ENCODE measurements around the gene SRGAP1. TPM values are rescaled to one million over a fixed set of nuclear protein-coding genes. Genes with fewer than 3 reads are reported as not detected.

The SRGAP1 gene
- total and polyA plus RNA-seq, 4 donors = 1.8 to 12.4 (median 6.2) TPM

DNA sequence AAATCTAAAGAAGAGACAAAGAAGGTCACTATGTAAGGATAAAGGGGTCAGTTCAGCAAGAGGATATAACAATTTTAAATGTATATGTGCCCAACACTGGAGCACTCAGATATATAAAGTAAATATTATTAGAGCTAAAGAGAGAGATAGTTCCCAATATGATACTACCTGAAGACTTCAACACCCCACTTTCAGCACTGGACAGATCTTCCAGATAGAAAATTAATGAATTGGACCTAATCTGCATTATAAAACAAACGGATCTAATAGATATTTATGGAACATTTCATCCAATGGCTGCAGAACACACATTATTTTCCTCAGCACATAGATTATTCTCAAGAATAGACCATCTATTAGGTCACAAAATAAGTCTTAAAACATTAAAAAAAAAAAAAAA lies 24.1 kb upstream of the SRGAP1 start:
- H3K27me3 ChIP-seq (ENCODE audit: control insufficient read depth in 3 of 3, insufficient read depth in 3 of 3, low read length in 2 of 3) = peaks cover 0 to 2% (median 0%) of the 10 kb centered on the region in 3 donors
- ATAC-seq (ENCODE audit: insufficient read depth, low FRiP score) = no peak
- 84 to 94% methylated on average over 1 of the region's 1 CpG for WGBS, 2 donors

GRCh38 chr12:63821781-63822251 lies 22.7 kb upstream of the SRGAP1 start:
- H3K9ac ChIP-seq (ENCODE audit: insufficient read depth in 1 of 2, low read length in 2 of 2) = peak overlapping the region in 1 of 2 donors; percentile 49
- H3K27ac ChIP-seq (ENCODE audit: low read depth in 1 of 2, low read length in 1 of 2) = no peak overlapping the region
- peak overlapping the region; percentile 6 for H3K4me3 ChIP-seq
- peaks cover 0 to 2% (median 0%) of the 10 kb centered on the region in 3 donors for H3K27me3 ChIP-seq (ENCODE audit: control insufficient read depth in 3 of 3, insufficient read depth in 3 of 3, low read length in 2 of 3)
- H3K36me3 ChIP-seq (ENCODE audit: control insufficient read depth in 4 of 4, insufficient read depth in 4 of 4, low read length in 4 of 4) = no peaks in the 10 kb centered on the region
- ATAC-seq (ENCODE audit: insufficient read depth, low FRiP score) (peak; percentile 23), DNase-seq (peak; percentile 28 to 46 (median 31))
- 27 to 36% methylated on average over 38 of the region's 38 CpGs for WGBS, 2 donors
- peaks cover 0 to 6% (median 0%) of the 10 kb centered on the region in 5 donors for H3K4me1 ChIP-seq (ENCODE audit: control insufficient read depth in 5 of 5, insufficient read depth in 5 of 5, low read length in 5 of 5)
- peaks cover 0 to 9% (median 2%) of the 10 kb centered on the region in 4 donors for H3K9me3 ChIP-seq (ENCODE audit: control insufficient read depth in 4 of 4, insufficient read depth in 3 of 4, low read length in 3 of 4)
- TF ChIP-seq CTCF (IDR thresholded peaks at IDR 0.05; ENCODE audit: control extremely low read depth, extremely low read depth) = no peak

More for the DNA sequence above, 24.1 kb upstream of the SRGAP1 start:
- H3K9me3 ChIP-seq (ENCODE audit: control insufficient read depth in 4 of 4, insufficient read depth in 3 of 4, low read length in 3 of 4) = peaks cover 0 to 9% (median 2%) of the 10 kb centered on the region in 4 donors
- H3K4me1 ChIP-seq (ENCODE audit: control insufficient read depth in 5 of 5, insufficient read depth in 5 of 5, low read length in 5 of 5) = peaks cover 0 to 1% (median 0%) of the 10 kb centered on the region in 5 donors
- DNase-seq = no peak
- H3K36me3 ChIP-seq (ENCODE audit: control insufficient read depth in 4 of 4, insufficient read depth in 4 of 4, low read length in 4 of 4) = no peaks in the 10 kb centered on the region
- no peak overlapping the region for H3K9ac ChIP-seq (ENCODE audit: insufficient read depth in 1 of 2, low read length in 2 of 2)
- no peak overlapping the region for H3K4me3 ChIP-seq
- no peak for TF ChIP-seq CTCF (IDR thresholded peaks at IDR 0.05; ENCODE audit: control extremely low read depth, extremely low read depth)
- no peak overlapping the region for H3K27ac ChIP-seq (ENCODE audit: low read depth in 1 of 2, low read length in 1 of 2)

DNA sequence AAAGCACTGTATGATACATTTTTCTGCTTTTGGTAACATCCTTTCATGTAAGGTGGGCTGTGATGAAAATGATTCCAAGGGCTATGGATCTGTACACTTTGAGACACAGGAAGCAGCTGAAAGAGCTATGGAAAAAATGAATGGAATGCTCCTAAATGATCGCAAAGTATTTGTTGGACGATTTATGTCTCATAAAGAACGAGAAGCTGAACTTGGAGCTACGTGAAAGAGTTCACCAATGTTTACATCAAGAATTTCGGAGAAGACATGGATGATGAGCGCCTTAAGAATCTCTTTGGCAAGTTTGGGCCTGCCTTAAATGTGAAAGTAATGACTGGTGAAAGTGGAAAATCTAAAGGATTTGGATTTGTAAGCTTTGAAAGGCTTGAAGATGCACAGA lies 22.1 kb upstream of the SRGAP1 start:
- no peak for TF ChIP-seq CTCF (IDR thresholded peaks at IDR 0.05; ENCODE audit: control extremely low read depth, extremely low read depth)
- Histone ChIP-seq H3K27ac (ENCODE audit: low read depth in 1 of 2, low read length in 1 of 2) (no peak overlapping the region), H3K36me3 (ENCODE audit: control insufficient read depth in 4 of 4, insufficient read depth in 4 of 4, low read length in 4 of 4) (no peaks in the 10 kb centered on the region), H3K9ac (ENCODE audit: insufficient read depth in 1 of 2, low read length in 2 of 2) (peak overlapping the region in 1 of 2 donors; percentile 40), H3K9me3 (ENCODE audit: control insufficient read depth in 4 of 4, insufficient read depth in 3 of 4, low read length in 3 of 4) (peaks cover 0 to 9% (median 2%) of the 10 kb centered on the region in 4 donors), H3K4me3 (no peak overlapping the region), H3K4me1 (ENCODE audit: control insufficient read depth in 5 of 5, insufficient read depth in 5 of 5, low read length in 5 of 5) (peaks cover 0 to 6% (median 0%) of the 10 kb centered on the region in 5 donors), H3K27me3 (ENCODE audit: control insufficient read depth in 3 of 3, insufficient read depth in 3 of 3, low read length in 2 of 3) (peaks cover 0 to 2% (median 0%) of the 10 kb centered on the region in 3 donors)
- peak in 2 of 3 donors; percentile 27 to 50 for DNase-seq
- 63 to 73% methylated on average over 6 of the region's 6 CpGs for WGBS, 2 donors
- no peak for ATAC-seq (ENCODE audit: insufficient read depth, low FRiP score)

DNA sequence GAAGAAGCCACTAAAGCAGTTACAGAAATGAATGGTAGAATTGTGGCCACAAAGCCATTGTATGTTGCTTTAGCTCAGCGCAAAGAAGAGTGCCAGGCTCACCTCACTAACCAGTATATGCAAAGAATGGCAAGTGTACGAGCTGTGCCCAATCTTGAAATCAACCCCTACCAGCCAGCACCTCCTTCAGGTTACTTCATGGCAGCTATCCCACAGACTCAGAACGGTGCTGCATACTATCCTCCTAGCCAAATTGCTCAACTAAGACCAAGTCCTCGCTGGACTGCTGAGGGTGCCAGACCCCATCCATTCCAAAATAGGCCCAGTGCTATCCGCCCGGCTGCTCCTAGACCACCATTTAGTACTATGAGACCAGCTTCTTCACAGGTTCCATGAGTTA lies 21.5 kb upstream of the SRGAP1 start:
- Histone ChIP-seq H3K4me3 (no peak overlapping the region), H3K9ac (ENCODE audit: insufficient read depth in 1 of 2, low read length in 2 of 2) (no peak overlapping the region), H3K9me3 (ENCODE audit: control insufficient read depth in 4 of 4, insufficient read depth in 3 of 4, low read length in 3 of 4) (peaks cover 0 to 4% (median 2%) of the 10 kb centered on the region in 4 donors), H3K36me3 (ENCODE audit: control insufficient read depth in 4 of 4, insufficient read depth in 4 of 4, low read length in 4 of 4) (no peaks in the 10 kb centered on the region), H3K27me3 (ENCODE audit: control insufficient read depth in 3 of 3, insufficient read depth in 3 of 3, low read length in 2 of 3) (peaks cover 0 to 2% (median 0%) of the 10 kb centered on the region in 3 donors), H3K27ac (ENCODE audit: low read depth in 1 of 2, low read length in 1 of 2) (no peak overlapping the region), H3K4me1 (ENCODE audit: control insufficient read depth in 5 of 5, insufficient read depth in 5 of 5, low read length in 5 of 5) (peaks cover 0 to 6% (median 0%) of the 10 kb centered on the region in 5 donors)
- WGBS, 2 donors = 90 to 92% methylated on average over 6 of the region's 6 CpGs
- TF ChIP-seq CTCF (IDR thresholded peaks at IDR 0.05; ENCODE audit: control extremely low read depth, extremely low read depth) = no peak
- DNase-seq = no peak
- no peak for ATAC-seq (ENCODE audit: insufficient read depth, low FRiP score)

All from lung (tissue), 12 donors.